Activated B cell treated with CpG ODN at 0.5 μM for 24 hours (primary cell): Measurements from ENCODE around the gene ANKRD28. TPM values are rescaled to one million over a fixed set of nuclear protein-coding genes. Genes with fewer than 3 reads are reported as not detected.

Source experiments
- ATAC-seq: fragments of 200-7000 bp; cut with Tn5 transposase; one replicate; pipeline ENCODE4 v1.10.0; 2021; ENCODE audit warnings: low read depth, mild to moderate bottlenecking, moderate library complexity
- CTCF ChIA-PET: fragments of 350-600 bp; sonication (Branson Sonifier 250); formaldehyde crosslinking; loops from one replicate; lab custom pipeline; 2021; ENCODE audit warnings: antibody characterized with exemption; lab: Charles Lee
- POLR2A ChIA-PET: fragments of 350-600 bp; sonication (Branson Sonifier 250); formaldehyde crosslinking; loops from one replicate; lab custom pipeline; 2021; ENCODE audit warnings: antibody characterized with exemption; lab: Charles Lee
- DNase-seq: peaks from one replicate; pipeline ENCODE4 v3.0.0; 2022
- H3K27ac Mint-ChIP-seq: one replicate; pipeline ENCODE4 v1.8.0; 2020; ENCODE audit warnings: mixed read lengths
- H3K27me3 Mint-ChIP-seq: one replicate; pipeline ENCODE4 v1.8.0; 2021; ENCODE audit warnings: mixed read lengths
- H3K36me3 Mint-ChIP-seq: one replicate; pipeline ENCODE4 v1.8.0; 2021; ENCODE audit warnings: low read depth, mixed read lengths
- H3K4me1 Mint-ChIP-seq: one replicate; pipeline ENCODE4 v1.8.0; 2021; ENCODE audit warnings: mixed read lengths
- H3K4me3 Mint-ChIP-seq: one replicate; pipeline ENCODE4 v1.8.0; 2020; ENCODE audit warnings: mild to moderate bottlenecking, mixed read lengths
- H3K9me3 Mint-ChIP-seq: one replicate; pipeline ENCODE4 v1.8.0; 2020; ENCODE audit warnings: mixed read lengths
- intact Hi-C: fragments of 100-400 bp; cut with micrococcal nuclease; formaldehyde crosslinking; loops from one replicate; pipeline ENCODE4 v1.15.1; 2024
- total RNA-seq: library from RNA; stranded (reverse); gene quantifications from 2 replicates; pipeline ENCODE4 v1.2.3, GENCODE V29; 2022
- TF ChIP-seq, protein P1 (sequence below): fragments of 200-600 bp; IDR thresholded peaks from one replicate; pipeline ENCODE4 v1.8.0; 2022; ENCODE audit warnings: antibody characterized with exemption, mild to moderate bottlenecking

The ANKRD28 gene
- total RNA-seq, 1 donor from 2014 or later, result 29.9 TPM

GRCh38 chr3:15665510-15666150, 132.1 kb downstream of the ANKRD28 start:
- ATAC-seq (no peak), DNase-seq (no peak)
- Mint-ChIP-seq H3K4me1 (peaks cover 14% of the 10 kb centered on the region), H3K4me3 (no peak overlapping the region), H3K9me3 (peaks cover 3% of the 10 kb centered on the region), H3K27me3 (no peaks in the 10 kb centered on the region), H3K27ac (no peak overlapping the region), H3K36me3 (peaks cover 19% of the 10 kb centered on the region)
- TF ChIP-seq, protein P1, sequence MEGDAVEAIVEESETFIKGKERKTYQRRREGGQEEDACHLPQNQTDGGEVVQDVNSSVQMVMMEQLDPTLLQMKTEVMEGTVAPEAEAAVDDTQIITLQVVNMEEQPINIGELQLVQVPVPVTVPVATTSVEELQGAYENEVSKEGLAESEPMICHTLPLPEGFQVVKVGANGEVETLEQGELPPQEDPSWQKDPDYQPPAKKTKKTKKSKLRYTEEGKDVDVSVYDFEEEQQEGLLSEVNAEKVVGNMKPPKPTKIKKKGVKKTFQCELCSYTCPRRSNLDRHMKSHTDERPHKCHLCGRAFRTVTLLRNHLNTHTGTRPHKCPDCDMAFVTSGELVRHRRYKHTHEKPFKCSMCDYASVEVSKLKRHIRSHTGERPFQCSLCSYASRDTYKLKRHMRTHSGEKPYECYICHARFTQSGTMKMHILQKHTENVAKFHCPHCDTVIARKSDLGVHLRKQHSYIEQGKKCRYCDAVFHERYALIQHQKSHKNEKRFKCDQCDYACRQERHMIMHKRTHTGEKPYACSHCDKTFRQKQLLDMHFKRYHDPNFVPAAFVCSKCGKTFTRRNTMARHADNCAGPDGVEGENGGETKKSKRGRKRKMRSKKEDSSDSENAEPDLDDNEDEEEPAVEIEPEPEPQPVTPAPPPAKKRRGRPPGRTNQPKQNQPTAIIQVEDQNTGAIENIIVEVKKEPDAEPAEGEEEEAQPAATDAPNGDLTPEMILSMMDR, result no peak
- intact Hi-C loops, result loop anchor here (2.0 kb wide), 1 partner anchor 35 kb away; no protein-coding TSS in a partner anchor
- ChIA-PET CTCF (no interaction called here), POLR2A (no interaction called here)

GRCh38 chr3:15664144-15664543, 133.6 kb downstream of the ANKRD28 start:
- Mint-ChIP-seq H3K27ac (no peak overlapping the region), H3K36me3 (peaks cover 9% of the 10 kb centered on the region), H3K9me3 (peaks cover 3% of the 10 kb centered on the region), H3K4me3 (no peak overlapping the region), H3K4me1 (peaks cover 14% of the 10 kb centered on the region), H3K27me3 (no peaks in the 10 kb centered on the region)
- intact Hi-C loops, result no loop called here
- TF ChIP-seq, protein P1, result no peak
- ChIA-PET CTCF (no interaction called here), POLR2A (no interaction called here)
- DNase-seq (no peak), ATAC-seq (no peak)

GRCh38 chr3:15660055-15660935, 137.5 kb downstream of the ANKRD28 start:
- Mint-ChIP-seq H3K4me1 (no peaks in the 10 kb centered on the region), H3K4me3 (no peak overlapping the region), H3K27ac (no peak overlapping the region), H3K9me3 (peaks cover 9% of the 10 kb centered on the region), H3K36me3 (peaks cover 7% of the 10 kb centered on the region), H3K27me3 (no peaks in the 10 kb centered on the region)
- CTCF ChIA-PET, result no interaction called here
- ATAC-seq (no peak), DNase-seq (no peak)
- intact Hi-C loops, result no loop called here
- POLR2A ChIA-PET, result no interaction called here
- TF ChIP-seq, protein P1, result no peak

DNA sequence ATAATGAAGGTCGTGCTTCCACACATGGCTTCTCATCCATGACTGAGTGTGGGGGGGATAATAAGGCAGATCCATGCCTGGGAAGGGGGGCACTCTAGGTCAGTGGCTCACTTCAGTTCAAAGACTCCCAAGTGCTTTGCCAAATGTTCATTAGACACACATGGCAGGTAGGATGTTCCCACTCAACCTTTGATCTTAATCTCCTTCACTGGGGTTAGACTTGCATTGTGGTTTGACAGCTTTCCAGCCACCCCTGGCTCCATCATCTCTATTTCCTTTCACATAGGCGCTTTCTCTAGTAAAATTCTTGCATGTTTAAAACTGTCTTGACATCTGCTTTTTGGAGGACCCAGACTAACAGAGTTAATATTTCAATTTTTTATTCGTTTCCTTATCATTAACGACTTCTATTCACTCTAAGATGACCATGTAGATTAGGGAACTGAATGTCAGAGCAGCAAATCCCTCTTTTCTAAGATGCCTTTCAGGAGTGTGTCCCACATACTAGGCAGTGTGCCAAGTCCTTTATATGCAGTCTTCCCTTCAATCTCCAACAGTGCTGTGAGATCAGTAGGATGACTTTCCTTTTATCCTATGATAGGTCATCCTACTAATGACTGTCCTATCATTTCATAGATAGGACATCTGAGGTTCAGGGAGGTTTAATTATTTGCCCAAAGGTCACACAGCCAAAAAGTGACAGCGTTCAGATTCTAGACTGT, 138.4 kb downstream of the ANKRD28 start:
- Mint-ChIP-seq H3K27me3 (no peaks in the 10 kb centered on the region), H3K4me1 (no peaks in the 10 kb centered on the region), H3K27ac (no peak overlapping the region), H3K9me3 (peaks cover 13% of the 10 kb centered on the region), H3K36me3 (peaks cover 7% of the 10 kb centered on the region), H3K4me3 (no peak overlapping the region)
- DNase-seq (no peak), ATAC-seq (no peak)
- ChIA-PET CTCF (no interaction called here), POLR2A (no interaction called here)
- TF ChIP-seq, protein P1, result no peak
- intact Hi-C loops, result no loop called here

DNA sequence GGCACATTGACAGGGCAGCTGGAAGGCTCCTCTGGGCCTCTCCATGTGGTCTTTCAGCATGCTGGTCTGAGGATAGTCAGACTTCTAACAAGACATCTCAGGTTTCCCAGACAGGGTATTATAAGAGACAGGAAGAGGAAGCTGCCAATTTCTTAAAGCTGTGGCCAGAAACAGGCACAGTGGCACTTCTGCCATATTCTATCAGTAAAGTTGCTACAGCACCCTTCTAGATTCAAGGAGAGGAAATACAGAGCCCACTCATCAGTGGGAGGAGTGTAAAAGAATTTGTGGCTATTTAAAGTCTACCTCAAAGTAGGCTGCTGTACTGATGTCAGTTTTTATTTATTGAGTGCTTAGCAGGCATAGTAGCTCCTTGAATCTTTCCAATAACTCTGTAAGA, 140.8 kb downstream of the ANKRD28 start:
- intact Hi-C loops, result no loop called here
- peaks cover 10% of the 10 kb centered on the region for H3K9me3 Mint-ChIP-seq
- DNase-seq, result no peak
- H3K4me1 Mint-ChIP-seq, result no peaks in the 10 kb centered on the region
- TF ChIP-seq, protein P1, result no peak
- H3K27me3 Mint-ChIP-seq, result no peaks in the 10 kb centered on the region
- CTCF ChIA-PET, result no interaction called here
- H3K4me3 Mint-ChIP-seq, result no peak overlapping the region
- peaks cover 7% of the 10 kb centered on the region for H3K36me3 Mint-ChIP-seq
- ATAC-seq, result no peak
- POLR2A ChIA-PET, result no interaction called here
- H3K27ac Mint-ChIP-seq, result no peak overlapping the region
